Prostate gland (tissue), 2 donors: ENCODE data around the gene RAB33A.

Source experiments
- CTCF ChIP-seq, 4 experiments: fragments of 200-600 bp in 2 of 4; fragments of 450-650 bp in 2 of 4; sonication (generic) in 2 of 4; IDR thresholded peaks; 1 replicate in 3 of 4; 2 replicates in 1 of 4; pipeline ENCODE4 v1.5.1; 2016 to 2019; ENCODE audit warnings: antibody characterized with exemption in 4 of 4, mild to moderate bottlenecking in 2 of 4, moderate library complexity in 2 of 4
- POLR2A ChIP-seq: fragments of 450-650 bp; IDR thresholded peaks from one replicate; pipeline ENCODE4 v1.6.1; 2016; ENCODE audit warnings: antibody characterized with exemption, mild to moderate bottlenecking
- POLR2AphosphoS5 ChIP-seq: sonication (generic); formaldehyde crosslinking; IDR thresholded peaks from one replicate; pipeline ENCODE4 v1.6.1; 2017; ENCODE audit warnings: antibody characterized with exemption

- TF ChIP-seq CTCF (IDR thresholded peaks at IDR 0.05), result no peak
- TF ChIP-seq POLR2A, result no peak
- TF ChIP-seq POLR2AphosphoS5, result no peak
These were observed 47.2 kb upstream of the RAB33A start for GRCh38 chrX:130124577-130124976.
